ENCODE data around the gene ADH6.

DNA sequence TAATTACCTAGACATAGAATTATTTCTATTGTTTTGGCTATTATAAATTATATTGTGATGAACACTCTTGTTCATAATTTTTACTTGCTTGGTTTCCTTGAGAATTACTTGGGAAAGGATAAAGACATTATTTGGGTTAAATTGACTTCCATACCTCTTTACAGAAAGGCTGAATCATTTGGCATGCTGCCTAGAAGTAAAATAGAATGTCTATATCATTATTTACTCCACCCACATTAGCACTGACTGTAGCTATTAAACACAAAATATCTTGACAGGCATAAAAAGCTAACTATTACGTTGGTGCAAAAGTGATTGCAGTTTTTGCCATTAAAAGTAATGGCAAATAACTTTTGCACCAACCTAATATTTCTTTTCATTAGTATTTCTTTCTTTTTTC, 29.7 kb upstream of the ADH6 start:
- no peak for TF ChIP-seq ZNF8 (CRISPR knock-in tag; IDR thresholded peaks at IDR 0.05)
- TF ChIP-seq, protein P1, sequence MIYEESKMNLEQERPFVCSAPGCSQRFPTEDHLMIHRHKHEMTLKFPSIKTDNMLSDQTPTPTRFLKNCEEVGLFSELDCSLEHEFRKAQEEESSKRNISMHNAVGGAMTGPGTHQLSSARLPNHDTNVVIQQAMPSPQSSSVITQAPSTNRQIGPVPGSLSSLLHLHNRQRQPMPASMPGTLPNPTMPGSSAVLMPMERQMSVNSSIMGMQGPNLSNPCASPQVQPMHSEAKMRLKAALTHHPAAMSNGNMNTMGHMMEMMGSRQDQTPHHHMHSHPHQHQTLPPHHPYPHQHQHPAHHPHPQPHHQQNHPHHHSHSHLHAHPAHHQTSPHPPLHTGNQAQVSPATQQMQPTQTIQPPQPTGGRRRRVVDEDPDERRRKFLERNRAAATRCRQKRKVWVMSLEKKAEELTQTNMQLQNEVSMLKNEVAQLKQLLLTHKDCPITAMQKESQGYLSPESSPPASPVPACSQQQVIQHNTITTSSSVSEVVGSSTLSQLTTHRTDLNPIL (CRISPR knock-in tag; IDR thresholded peaks at IDR 0.05; ENCODE audit: low read depth) = no peak
- TF ChIP-seq GLIS3 (CRISPR knock-in tag; IDR thresholded peaks at IDR 0.05) = no peak
- no peak for TF ChIP-seq PPARA (CRISPR knock-in tag; IDR thresholded peaks at IDR 0.05; ENCODE audit: borderline replicate concordance)
- no peak for TF ChIP-seq ZFP30 (CRISPR knock-in tag; IDR thresholded peaks at IDR 0.05)
- TF ChIP-seq, protein P2, sequence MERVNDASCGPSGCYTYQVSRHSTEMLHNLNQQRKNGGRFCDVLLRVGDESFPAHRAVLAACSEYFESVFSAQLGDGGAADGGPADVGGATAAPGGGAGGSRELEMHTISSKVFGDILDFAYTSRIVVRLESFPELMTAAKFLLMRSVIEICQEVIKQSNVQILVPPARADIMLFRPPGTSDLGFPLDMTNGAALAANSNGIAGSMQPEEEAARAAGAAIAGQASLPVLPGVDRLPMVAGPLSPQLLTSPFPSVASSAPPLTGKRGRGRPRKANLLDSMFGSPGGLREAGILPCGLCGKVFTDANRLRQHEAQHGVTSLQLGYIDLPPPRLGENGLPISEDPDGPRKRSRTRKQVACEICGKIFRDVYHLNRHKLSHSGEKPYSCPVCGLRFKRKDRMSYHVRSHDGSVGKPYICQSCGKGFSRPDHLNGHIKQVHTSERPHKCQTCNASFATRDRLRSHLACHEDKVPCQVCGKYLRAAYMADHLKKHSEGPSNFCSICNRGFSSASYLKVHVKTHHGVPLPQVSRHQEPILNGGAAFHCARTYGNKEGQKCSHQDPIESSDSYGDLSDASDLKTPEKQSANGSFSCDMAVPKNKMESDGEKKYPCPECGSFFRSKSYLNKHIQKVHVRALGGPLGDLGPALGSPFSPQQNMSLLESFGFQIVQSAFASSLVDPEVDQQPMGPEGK (CRISPR knock-in tag; IDR thresholded peaks at IDR 0.05; ENCODE audit: borderline replicate concordance) = no peak
- no peak for TF ChIP-seq ZNF70 (CRISPR knock-in tag; IDR thresholded peaks at IDR 0.05)
